Calu3 (cell line): ENCODE data around the gene CYP27C1. TPM values are rescaled to one million over a fixed set of nuclear protein-coding genes. Genes with fewer than 3 reads are reported as not detected.

Experiments used
- BruUV-seq: library from RNA; stranded (reverse); fragments of 400-500 nt; replicated peaks from 2 replicates; lab custom pipeline; 2021; lab: Mats Ljungman, UMichigan
- CTCF ChIA-PET: fragments of 300-600 bp; sonication (Branson Sonifier 250); formaldehyde crosslinking; loops from one replicate; lab custom pipeline; 2022; ENCODE audit warnings: antibody characterized with exemption; lab: Charles Lee
- DNase-seq: peaks from one replicate; pipeline ENCODE4 v3.0.0; 2022
- H3K27ac Mint-ChIP-seq: one replicate; pipeline ENCODE4 v1.8.0; 2022; ENCODE audit warnings: mixed read lengths; ENCODE audit not compliant: unreplicated experiment
- H3K27me3 Mint-ChIP-seq: one replicate; pipeline ENCODE4 v1.8.0; 2022; ENCODE audit warnings: mixed read lengths; ENCODE audit not compliant: unreplicated experiment
- H3K36me3 Mint-ChIP-seq: one replicate; pipeline ENCODE4 v1.8.0; 2022; ENCODE audit warnings: mild to moderate bottlenecking, moderate library complexity, mixed read lengths; ENCODE audit not compliant: insufficient read depth, unreplicated experiment
- H3K4me1 Mint-ChIP-seq: one replicate; pipeline ENCODE4 v1.8.0; 2022; ENCODE audit warnings: mild to moderate bottlenecking, low read depth, mixed read lengths; ENCODE audit not compliant: unreplicated experiment
- H3K4me3 Mint-ChIP-seq: one replicate; pipeline ENCODE4 v1.8.0; 2022; ENCODE audit warnings: mild to moderate bottlenecking, low read depth, moderate library complexity, mixed read lengths; ENCODE audit not compliant: unreplicated experiment
- H3K9me3 Mint-ChIP-seq: one replicate; pipeline ENCODE4 v1.8.0; 2022; ENCODE audit warnings: low read depth, mixed read lengths; ENCODE audit not compliant: unreplicated experiment
- intact Hi-C: fragments of 100-400 bp; cut with micrococcal nuclease; formaldehyde crosslinking; loops from one replicate; pipeline ENCODE4 v1.10.0; 2022; ENCODE audit not compliant: unreplicated experiment
- total RNA-seq: library from RNA; stranded (reverse); gene quantifications from 2 replicates; pipeline ENCODE4 v1.2.3, GENCODE V29; 2022
- TF ChIP-seq, protein P1 (sequence below): fragments of 200-600 bp; IDR thresholded peaks from one replicate; pipeline ENCODE4 v1.8.0; 2022; ENCODE audit warnings: antibody characterized with exemption; ENCODE audit not compliant: unreplicated experiment

CYP27C1 gene
- total RNA-seq, 1 experiment from 2014 or later = 0.07 TPM

- intact Hi-C loops = no loop called here
- BruUV-seq = no TSS peak
- H3K27ac Mint-ChIP-seq = no peak overlapping the region
- peaks cover 44% of the 10 kb centered on the region for H3K4me1 Mint-ChIP-seq
- DNase-seq = no peak
- no peaks in the 10 kb centered on the region for H3K9me3 Mint-ChIP-seq
- peaks cover 15% of the 10 kb centered on the region for H3K27me3 Mint-ChIP-seq
- TF ChIP-seq, protein P1, sequence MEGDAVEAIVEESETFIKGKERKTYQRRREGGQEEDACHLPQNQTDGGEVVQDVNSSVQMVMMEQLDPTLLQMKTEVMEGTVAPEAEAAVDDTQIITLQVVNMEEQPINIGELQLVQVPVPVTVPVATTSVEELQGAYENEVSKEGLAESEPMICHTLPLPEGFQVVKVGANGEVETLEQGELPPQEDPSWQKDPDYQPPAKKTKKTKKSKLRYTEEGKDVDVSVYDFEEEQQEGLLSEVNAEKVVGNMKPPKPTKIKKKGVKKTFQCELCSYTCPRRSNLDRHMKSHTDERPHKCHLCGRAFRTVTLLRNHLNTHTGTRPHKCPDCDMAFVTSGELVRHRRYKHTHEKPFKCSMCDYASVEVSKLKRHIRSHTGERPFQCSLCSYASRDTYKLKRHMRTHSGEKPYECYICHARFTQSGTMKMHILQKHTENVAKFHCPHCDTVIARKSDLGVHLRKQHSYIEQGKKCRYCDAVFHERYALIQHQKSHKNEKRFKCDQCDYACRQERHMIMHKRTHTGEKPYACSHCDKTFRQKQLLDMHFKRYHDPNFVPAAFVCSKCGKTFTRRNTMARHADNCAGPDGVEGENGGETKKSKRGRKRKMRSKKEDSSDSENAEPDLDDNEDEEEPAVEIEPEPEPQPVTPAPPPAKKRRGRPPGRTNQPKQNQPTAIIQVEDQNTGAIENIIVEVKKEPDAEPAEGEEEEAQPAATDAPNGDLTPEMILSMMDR = no peak
- no peak overlapping the region for H3K4me3 Mint-ChIP-seq
- CTCF ChIA-PET = no interaction called here
- H3K36me3 Mint-ChIP-seq = no peaks in the 10 kb centered on the region
These were observed 49.5 kb downstream of the CYP27C1 start for GRCh38 chr2:127170452-127171197.

DNA sequence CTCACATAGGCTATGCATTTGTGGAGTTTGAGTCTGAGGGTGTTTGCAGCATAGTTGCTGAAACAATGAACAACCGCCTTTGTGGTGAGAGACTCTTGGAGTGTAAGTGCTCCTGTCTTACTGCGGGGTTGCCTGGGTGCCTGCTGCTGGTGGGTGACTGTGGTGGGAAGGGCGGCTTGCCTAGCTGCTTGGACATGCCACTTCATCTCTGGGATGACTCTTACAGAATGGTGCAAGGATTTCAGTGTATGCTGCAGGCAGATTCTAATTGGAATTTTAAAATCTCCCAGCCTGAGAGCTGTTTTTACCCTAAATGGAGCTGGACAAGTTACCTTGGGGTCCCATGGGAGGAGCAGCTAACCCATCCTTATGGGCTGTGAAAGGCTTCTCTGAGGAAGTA is 50.1 kb downstream of the CYP27C1 start:
- H3K9me3 Mint-ChIP-seq = no peaks in the 10 kb centered on the region
- DNase-seq = no peak
- CTCF ChIA-PET = no interaction called here
- TF ChIP-seq, protein P1 = no peak
- peaks cover 50% of the 10 kb centered on the region for H3K4me1 Mint-ChIP-seq
- no peaks in the 10 kb centered on the region for H3K36me3 Mint-ChIP-seq
- peaks cover 9% of the 10 kb centered on the region for H3K27me3 Mint-ChIP-seq
- no peak overlapping the region for H3K27ac Mint-ChIP-seq
- BruUV-seq = no TSS peak
- H3K4me3 Mint-ChIP-seq = no peak overlapping the region
- intact Hi-C loops = no loop called here

DNA sequence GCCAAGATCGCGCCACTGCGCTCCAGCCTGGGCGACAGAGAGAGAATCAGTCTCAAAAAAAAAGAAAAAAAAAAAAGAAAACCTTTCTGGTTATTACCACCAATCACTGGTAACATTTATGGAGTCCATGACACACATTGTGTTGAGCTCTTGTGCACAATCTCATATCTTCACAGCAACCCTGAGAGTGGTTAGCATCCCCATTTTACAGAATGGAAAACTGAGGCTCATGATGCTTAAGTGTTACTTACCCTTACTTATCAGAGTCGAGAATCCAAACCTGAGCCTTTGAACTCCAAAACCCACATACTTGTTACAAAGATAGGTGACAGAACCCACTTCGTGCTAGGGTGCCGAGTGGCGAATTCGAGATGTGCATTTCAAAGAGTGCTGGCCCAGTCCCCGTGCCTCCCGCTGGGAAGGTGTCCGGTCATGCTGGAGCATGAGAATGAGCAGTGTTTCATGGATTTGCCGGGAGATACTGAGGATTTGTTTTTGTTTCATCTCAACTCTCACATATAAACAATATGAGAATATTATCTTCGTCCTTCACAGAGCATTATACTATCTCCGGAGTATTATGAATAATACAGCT is 50.9 kb downstream of the CYP27C1 start:
- Mint-ChIP-seq H3K9me3 (no peaks in the 10 kb centered on the region), H3K27me3 (peaks cover under 1% of the 10 kb centered on the region), H3K4me1 (peaks cover 43% of the 10 kb centered on the region), H3K36me3 (no peaks in the 10 kb centered on the region), H3K27ac (no peak overlapping the region), H3K4me3 (no peak overlapping the region)
- CTCF ChIA-PET = no interaction called here
- TF ChIP-seq, protein P1 = no peak
- no TSS peak for BruUV-seq
- no peak for DNase-seq
- intact Hi-C loops = loop anchor here (5.0 to 10.0 kb wide), 2 partner anchors 64 to 102 kb away; partner anchors contain the start of gene BIN1

- DNase-seq = no peak
- Mint-ChIP-seq H3K27ac (no peak overlapping the region), H3K27me3 (no peaks in the 10 kb centered on the region), H3K4me3 (no peak overlapping the region), H3K9me3 (no peaks in the 10 kb centered on the region), H3K4me1 (peaks cover 41% of the 10 kb centered on the region), H3K36me3 (no peaks in the 10 kb centered on the region)
- TF ChIP-seq, protein P1 = no peak
- CTCF ChIA-PET = interaction anchor here (0.6 kb wide), 2 partner anchors 266 to 649 kb away, joined by 3 read pairs; no protein-coding TSS in a partner anchor
- no TSS peak for BruUV-seq
- intact Hi-C loops = loop anchor here (5.0 to 10.0 kb wide), 2 partner anchors 62 to 99 kb away; partner anchors contain the start of gene BIN1
These were observed 53.8 kb downstream of the CYP27C1 start for GRCh38 chr2:127166231-127166860.
